Nephron (organoid): ENCODE results near the gene DROSHA.

ENCODE experiments used
- H3K27ac Mint-ChIP-seq, 3 experiments: 2 replicates each; pipeline ENCODE4 v1.8.0; 2020; ENCODE audit warnings: mixed read lengths in 3 of 3, mild to moderate bottlenecking in 2 of 3, moderate library complexity in 1 of 3
- H3K27me3 Mint-ChIP-seq: 2 replicates; pipeline ENCODE4 v1.8.0; 2021; ENCODE audit warnings: low read depth, mild to moderate bottlenecking, moderate library complexity, mixed read lengths
- H3K36me3 Mint-ChIP-seq: 2 replicates; pipeline ENCODE4 v1.8.0; 2020; ENCODE audit warnings: low read depth, mixed read lengths
- H3K4me1 Mint-ChIP-seq: 2 replicates; pipeline ENCODE4 v1.8.0; 2020; ENCODE audit warnings: mixed read lengths
- H3K4me3 Mint-ChIP-seq, 3 experiments: 2 replicates each; pipeline ENCODE4 v1.8.0; 2020; ENCODE audit warnings: mild to moderate bottlenecking in 3 of 3, mixed read lengths in 3 of 3, moderate library complexity in 2 of 3
- H3K9me3 Mint-ChIP-seq: 2 replicates; pipeline ENCODE4 v1.8.0; 2020; ENCODE audit warnings: mixed read lengths
- CTCF ChIP-seq, 3 experiments: fragments of 200-600 bp; sonication (generic); IDR thresholded peaks; one replicate each; pipeline ENCODE4 v1.5.0; 2021; ENCODE audit warnings: antibody characterized with exemption in 3 of 3; ENCODE audit not compliant: unreplicated experiment in 3 of 3

The DROSHA gene

GRCh38 chr5:31496301-31496700, 35.6 kb downstream of the DROSHA start:
- H3K9me3 Mint-ChIP-seq: no peaks in the 10 kb centered on the region
- H3K36me3 Mint-ChIP-seq: peaks cover 78% of the 10 kb centered on the region
- H3K27me3 Mint-ChIP-seq: no peaks in the 10 kb centered on the region
- no peaks in the 10 kb centered on the region for H3K4me1 Mint-ChIP-seq
- H3K4me3 Mint-ChIP-seq: no peak overlapping the region
- no peak for TF ChIP-seq CTCF (IDR thresholded peaks at IDR 0.05; ENCODE audit: unreplicated experiment in 3 of 3)
- no peak overlapping the region for H3K27ac Mint-ChIP-seq

GRCh38 chr5:31495336-31495735, 36.6 kb downstream of the DROSHA start:
- H3K9me3 Mint-ChIP-seq: no peaks in the 10 kb centered on the region
- no peak for TF ChIP-seq CTCF (IDR thresholded peaks at IDR 0.05; ENCODE audit: unreplicated experiment in 3 of 3)
- H3K4me3 Mint-ChIP-seq: no peak overlapping the region
- peaks cover 81% of the 10 kb centered on the region for H3K36me3 Mint-ChIP-seq
- H3K27ac Mint-ChIP-seq: no peak overlapping the region
- no peaks in the 10 kb centered on the region for H3K27me3 Mint-ChIP-seq
- H3K4me1 Mint-ChIP-seq: no peaks in the 10 kb centered on the region

DNA sequence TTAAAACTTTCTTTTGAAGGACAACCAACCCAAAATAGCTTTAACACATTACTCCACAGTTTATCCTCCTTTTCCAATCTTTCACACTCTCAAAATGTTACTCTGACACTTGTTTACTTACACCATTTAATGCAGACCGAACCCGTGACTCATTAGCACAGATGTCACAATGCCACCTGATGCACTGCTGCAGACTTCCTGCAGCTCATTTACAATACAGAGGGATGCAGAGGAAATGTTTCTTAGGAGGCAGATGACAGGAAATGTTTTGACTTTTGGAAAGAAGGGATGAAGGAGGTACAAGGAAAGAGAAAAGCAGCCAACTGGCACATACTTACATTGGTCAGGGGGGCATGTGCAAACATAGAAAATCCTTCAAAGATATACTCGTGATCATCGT, 39.0 kb downstream of the DROSHA start:
- Mint-ChIP-seq H3K4me3 (no peak overlapping the region), H3K4me1 (no peaks in the 10 kb centered on the region), H3K27me3 (no peaks in the 10 kb centered on the region), H3K9me3 (no peaks in the 10 kb centered on the region), H3K36me3 (peaks cover 70% of the 10 kb centered on the region), H3K27ac (no peak overlapping the region)
- TF ChIP-seq CTCF (IDR thresholded peaks at IDR 0.05; ENCODE audit: unreplicated experiment in 3 of 3): no peak

- H3K36me3 Mint-ChIP-seq: peaks cover 53% of the 10 kb centered on the region
- H3K4me1 Mint-ChIP-seq: peaks cover 15% of the 10 kb centered on the region
- peak in 1 of 3 experiments; percentile 31 for TF ChIP-seq CTCF (IDR thresholded peaks at IDR 0.05; ENCODE audit: unreplicated experiment in 3 of 3)
- no peak overlapping the region for H3K4me3 Mint-ChIP-seq
- no peaks in the 10 kb centered on the region for H3K27me3 Mint-ChIP-seq
- no peak overlapping the region for H3K27ac Mint-ChIP-seq
- no peaks in the 10 kb centered on the region for H3K9me3 Mint-ChIP-seq
These were observed 44.4 kb downstream of the DROSHA start for GRCh38 chr5:31487506-31487905.

DNA sequence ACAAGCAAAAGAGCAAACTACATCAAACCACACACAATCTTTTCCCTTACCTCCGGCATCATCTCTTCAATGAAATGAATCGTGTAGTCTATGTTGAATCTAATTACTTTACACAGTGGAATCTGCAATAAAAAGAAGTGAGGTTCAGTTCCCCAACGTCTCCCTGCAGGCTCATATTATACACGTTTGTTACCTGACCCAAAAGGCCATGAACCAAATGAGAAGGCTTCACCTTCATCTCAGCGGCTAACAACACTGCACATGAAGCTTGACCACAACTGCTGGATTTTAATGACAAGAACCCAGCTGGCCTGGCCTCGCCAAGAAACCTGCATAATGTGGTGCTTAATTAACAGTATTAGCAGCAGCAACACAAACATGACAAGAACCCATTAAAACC, 45.5 kb downstream of the DROSHA start:
- TF ChIP-seq CTCF (IDR thresholded peaks at IDR 0.05; ENCODE audit: unreplicated experiment in 3 of 3): no peak
- Mint-ChIP-seq H3K4me3 (no peak overlapping the region), H3K27me3 (no peaks in the 10 kb centered on the region), H3K27ac (peak overlapping the region in 1 of 3 experiments; percentile 39), H3K4me1 (peaks cover 15% of the 10 kb centered on the region), H3K36me3 (peaks cover 61% of the 10 kb centered on the region), H3K9me3 (no peaks in the 10 kb centered on the region)

DNA sequence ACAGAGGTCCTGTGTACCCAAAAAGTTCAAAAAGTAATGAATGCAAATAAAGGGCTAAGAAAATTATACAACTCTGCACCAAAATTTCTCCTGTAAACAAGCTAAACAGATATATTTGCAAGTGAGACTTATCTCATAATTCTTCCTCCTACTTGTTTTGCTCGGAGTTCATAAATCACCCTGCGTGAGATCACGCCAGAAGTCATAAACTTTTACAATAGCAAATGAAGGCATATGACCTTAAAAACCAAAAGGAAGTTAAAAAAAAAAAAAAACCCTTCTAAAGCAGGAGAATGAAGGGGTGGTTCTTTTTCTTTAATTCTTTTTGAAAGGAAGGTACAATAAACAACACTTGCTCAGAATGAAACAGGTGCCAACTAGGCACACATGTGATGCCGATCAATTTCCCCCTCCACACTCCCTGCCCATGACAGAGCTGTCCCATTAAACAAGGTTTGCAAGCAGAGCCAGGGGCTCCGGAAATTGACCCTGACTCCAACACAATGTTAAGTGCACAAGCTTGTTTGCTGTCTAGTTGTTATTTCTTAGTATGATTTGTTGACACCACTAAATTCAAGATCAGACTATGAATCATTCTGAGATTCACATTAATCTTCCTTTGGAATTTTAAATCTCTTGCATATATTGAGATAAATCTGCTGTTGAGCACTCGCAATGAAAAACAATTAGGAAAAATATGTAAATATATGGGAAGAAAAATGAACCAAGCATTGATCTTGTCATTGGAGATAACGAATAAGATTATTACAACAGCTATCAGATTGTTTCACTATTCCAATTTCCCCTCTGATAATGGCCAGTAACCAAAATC, 46.3 kb downstream of the DROSHA start:
- Mint-ChIP-seq H3K27me3 (no peaks in the 10 kb centered on the region), H3K27ac (peak overlapping the region in 1 of 3 experiments; percentile 39), H3K36me3 (peaks cover 58% of the 10 kb centered on the region), H3K4me1 (peaks cover 15% of the 10 kb centered on the region), H3K9me3 (no peaks in the 10 kb centered on the region), H3K4me3 (no peak overlapping the region)
- TF ChIP-seq CTCF (IDR thresholded peaks at IDR 0.05; ENCODE audit: unreplicated experiment in 3 of 3): no peak
